HG02943 (cell line): ENCODE measurements around the gene OR1M1.

Source experiments
- ATAC-seq: cut with Tn5 transposase; IDR thresholded peaks from one replicate; pipeline ENCODE4 v1.9.1; 2021; ENCODE audit warnings: mild to moderate bottlenecking, low read depth, moderate library complexity; ENCODE audit not compliant: unreplicated experiment

OR1M1 gene

DNA sequence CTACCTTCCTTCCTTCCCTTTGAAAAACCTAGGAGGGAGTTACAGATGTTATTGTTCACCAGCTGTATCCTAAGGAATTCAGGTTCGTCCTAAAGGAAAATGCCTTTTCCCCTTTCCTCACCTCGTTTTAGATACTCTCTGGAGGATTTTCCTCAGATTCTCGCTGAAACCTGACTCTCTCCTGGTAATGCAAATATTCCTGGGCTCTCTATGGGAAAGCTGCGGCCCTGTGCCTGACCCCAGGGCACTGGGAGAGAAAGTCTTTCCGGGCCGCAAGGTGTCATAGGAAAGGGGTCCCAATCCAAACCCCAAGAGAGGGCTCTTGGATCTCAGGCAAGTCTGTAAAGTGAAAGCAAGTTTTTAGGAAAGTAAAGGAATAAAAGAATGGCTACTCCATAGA lies 13.1 kb upstream of the OR1M1 start:
- ATAC-seq = no peak

GRCh38 chr19:9075064-9075949 lies 11.6 kb upstream of the OR1M1 start:
- no peak for ATAC-seq

DNA sequence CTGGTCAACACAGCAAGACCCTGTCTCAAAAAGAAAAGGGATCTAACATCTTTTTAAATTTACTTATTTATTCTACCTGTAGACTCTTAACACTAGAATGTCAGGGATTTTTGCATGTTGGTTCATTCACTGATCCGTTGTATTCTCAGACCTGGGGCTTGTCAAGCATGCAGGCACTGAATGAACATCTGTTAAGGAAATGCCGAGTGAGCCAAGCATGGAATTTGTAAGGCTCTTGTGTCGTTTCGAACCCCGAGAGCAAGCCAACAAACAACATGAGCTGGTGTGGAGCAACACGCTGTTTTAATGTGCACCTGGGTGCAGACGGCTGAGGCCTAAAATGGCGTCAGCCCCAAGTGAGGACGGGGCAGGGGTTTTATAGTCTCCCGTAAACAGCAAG lies 10.0 kb upstream of the OR1M1 start:
- ATAC-seq = no peak

GRCh38 chr19:9078651-9079050 lies 8.2 kb upstream of the OR1M1 start:
- ATAC-seq = no peak

GRCh38 chr19:9107375-9107774 lies 20.5 kb downstream of the OR1M1 start, which contains the start of gene OR7G2:
Gene OR7G2 (minus strand): TSS chr19:9107475. CDS start chr19:9103243, 4,232 bp downstream.
- ATAC-seq = no peak

GRCh38 chr19:9109959-9110358 lies 23.1 kb downstream of the OR1M1 start:
- no peak for ATAC-seq

DNA sequence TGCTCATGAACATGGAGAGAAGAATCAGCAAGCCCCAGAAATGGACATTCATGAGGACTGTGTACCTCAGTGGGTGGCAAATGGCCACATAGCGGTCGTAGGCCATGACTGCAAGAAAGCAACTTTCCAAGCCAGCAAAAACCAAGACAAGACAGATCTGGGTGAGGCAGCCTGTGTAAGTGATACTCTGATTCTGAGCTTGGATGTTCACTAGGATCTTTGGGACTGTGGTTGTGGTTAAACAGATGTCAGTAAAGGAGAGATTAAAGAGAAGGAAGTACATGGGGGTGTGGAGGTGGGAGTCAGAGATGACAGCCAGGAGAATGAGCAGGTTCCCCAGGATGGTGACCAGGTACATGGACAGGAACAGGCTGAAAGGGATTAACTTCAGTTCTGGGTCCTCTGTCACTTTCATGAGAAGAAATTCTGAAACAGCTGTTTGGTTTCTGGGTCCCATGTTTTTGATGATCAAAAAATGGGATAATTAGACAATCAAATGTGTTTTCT lies 28.5 kb downstream of the OR1M1 start, which contains the start of gene OR7G1:
Gene OR7G1, minus strand, starts transcription at position 457 of the 507 bp plus-strand sequence. Its CDS starts 0 bp downstream, at position 457.
- ATAC-seq = no peak

DNA sequence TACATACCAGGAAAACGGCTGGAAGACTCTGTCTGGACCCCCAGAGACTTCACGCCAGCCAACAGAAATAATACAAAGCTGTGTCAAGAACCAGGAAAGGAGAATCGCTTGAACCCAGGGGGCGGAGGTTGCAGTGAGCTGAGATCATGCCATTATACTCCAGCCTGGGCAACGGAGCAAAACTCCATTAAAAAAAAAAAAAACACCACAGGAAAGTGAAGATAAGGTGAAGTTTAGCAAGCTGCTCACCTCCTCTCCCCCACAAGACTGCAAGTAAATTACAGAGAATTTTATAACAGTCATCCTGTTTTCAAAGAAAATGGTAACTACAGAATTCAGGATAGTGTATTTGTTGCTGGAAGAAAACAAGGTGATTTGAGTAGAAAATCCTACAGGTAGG lies 29.7 kb downstream of the OR1M1 start:
- no peak for ATAC-seq

GRCh38 chr19:9126900-9127405 lies 40.1 kb downstream of the OR1M1 start, which contains the start of gene OR7G3:
Gene OR7G3 (minus strand): TSS chr19:9126950. CDS start chr19:9126950, 0 bp downstream.
- no peak for ATAC-seq

DNA sequence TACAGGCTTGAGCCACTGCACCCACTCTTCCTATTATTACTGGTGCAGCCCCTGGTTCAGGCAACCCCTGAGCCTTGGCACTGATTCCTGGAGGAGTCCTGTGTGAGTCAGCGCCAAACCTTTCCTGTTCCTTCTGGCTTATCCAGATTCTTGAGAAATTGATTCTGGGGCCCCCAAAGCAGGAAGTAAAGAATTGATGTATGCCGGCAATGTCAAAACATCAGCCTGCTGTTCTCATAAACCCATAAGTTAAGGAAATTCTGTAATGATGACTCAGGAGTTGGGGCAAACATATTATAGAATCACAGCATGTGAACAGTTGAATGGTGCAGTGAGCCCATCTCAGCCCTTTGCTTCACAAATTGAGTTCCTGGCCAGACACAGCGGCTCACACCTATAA lies 41.3 kb downstream of the OR1M1 start:
- no peak for ATAC-seq

DNA sequence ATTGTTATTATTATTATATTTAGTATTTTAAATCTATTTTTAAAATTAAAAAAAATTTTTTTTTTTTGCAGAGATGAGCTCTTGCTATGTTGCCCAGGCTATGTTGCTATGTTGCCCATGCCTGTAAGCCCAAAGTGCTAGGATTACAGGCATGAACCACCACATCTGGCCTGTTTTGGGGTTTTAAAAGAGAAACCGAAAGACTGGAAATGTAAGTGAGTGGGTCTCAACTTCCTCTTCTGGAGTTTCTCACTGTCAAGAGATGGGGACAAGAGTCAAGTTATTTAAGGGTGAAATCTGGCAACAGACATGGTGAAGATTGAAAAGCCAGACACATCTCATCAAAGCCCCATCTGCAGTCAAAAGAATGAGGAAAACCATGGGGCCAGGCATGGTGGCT lies 44.1 kb downstream of the OR1M1 start:
- ATAC-seq = no peak

DNA sequence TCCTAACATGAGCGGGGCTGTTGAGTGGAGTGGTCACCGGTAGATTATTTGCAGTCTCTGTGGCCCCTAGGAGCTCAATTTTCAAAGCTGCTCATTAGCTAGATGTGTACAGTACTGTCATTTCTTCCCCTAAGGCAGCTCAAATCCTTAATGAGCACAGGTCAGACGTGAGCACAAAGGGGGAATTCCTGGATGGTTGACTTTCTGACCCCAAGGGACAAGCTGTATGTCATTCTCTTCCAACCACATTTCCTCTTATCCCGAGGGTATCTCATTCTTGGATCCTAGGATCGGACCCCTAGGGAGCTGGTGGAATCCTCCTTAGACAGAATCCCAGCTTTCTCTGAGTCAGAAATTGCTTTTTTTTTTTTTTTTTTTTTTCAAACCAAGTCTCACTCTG lies 45.6 kb downstream of the OR1M1 start:
- no peak for ATAC-seq

- ATAC-seq = peak; percentile 15
Measured at GRCh38 chr19:9139609-9140158, 52.8 kb downstream of the OR1M1 start.

DNA sequence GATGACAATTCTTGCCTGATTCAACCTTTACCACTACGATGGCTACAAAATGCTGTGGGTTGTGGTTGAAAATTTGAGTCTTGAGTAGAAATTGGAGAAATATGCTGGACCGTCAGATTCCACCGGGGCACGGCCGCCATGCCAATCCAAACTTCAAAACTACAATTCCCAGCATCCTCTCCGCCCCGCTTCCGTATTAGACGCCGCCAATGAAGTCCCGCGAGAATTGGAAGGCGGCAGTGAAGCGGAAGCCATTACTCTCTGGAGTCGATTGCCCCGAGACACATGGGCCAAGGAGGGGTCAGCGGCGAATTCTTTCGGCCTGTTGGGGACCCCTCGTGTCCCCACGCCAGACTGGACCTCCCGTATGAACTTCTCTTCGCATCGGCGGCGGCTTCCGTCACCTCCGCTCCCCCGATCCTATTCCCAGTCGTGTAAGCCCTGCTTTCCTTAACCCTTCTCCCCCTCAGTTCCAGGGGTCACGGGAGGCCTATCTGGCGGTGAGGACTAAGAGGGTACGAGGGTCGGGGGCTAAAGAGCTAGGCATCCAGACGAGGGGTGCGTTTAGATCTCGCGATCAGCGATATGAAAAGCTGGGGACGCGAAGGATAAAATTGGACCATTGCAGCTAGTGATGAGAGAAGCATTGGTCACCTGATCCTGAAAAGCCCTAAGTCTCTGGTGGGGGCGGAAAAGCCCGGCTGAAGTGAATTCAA lies 53.5 kb downstream of the OR1M1 start, which contains the start of gene ZNF317:
Gene ZNF317, plus strand, starts transcription at position 239 of the 716 bp plus-strand sequence. CDS start 15,620 bp downstream, outside the sequence.
- peak; percentile 92 for ATAC-seq

GRCh38 chr19:9144920-9145319 lies 58.1 kb downstream of the OR1M1 start:
- no peak for ATAC-seq
